H9 (cell line): Measurements from ENCODE around the gene PHACTR1. TPM values are rescaled to one million over a fixed set of nuclear protein-coding genes. Genes with fewer than 3 reads are reported as not detected.

Experiments
- DNase-seq: peaks from one replicate; pipeline ENCODE4 v3.0.0-alpha.2; 2017
- H2AFZ ChIP-seq: one replicate; pipeline ENCODE4 v1.6.1; 2013; ENCODE audit warnings: mild to moderate bottlenecking, low read length, control low read depth, moderate library complexity
- H2AK5ac ChIP-seq: 2 replicates; pipeline ENCODE4 v1.6.1; 2013; ENCODE audit warnings: low read length, control low read depth, mixed read lengths; ENCODE audit not compliant: insufficient read length
- H2BK120ac ChIP-seq: one replicate; pipeline ENCODE4 v1.6.1; 2013; ENCODE audit warnings: low read depth, mild to moderate bottlenecking, low read length, control low read depth, inconsistent platforms; ENCODE audit not compliant: poor library complexity, severe bottlenecking
- H2BK12ac ChIP-seq: 2 replicates; pipeline ENCODE4 v1.6.1; 2013; ENCODE audit warnings: low read length, control low read depth, mixed read lengths, low read depth; ENCODE audit not compliant: insufficient read length
- H2BK15ac ChIP-seq: 2 replicates; pipeline ENCODE4 v1.6.1; 2013; ENCODE audit warnings: low read depth, low read length, control low read depth
- H2BK20ac ChIP-seq: one replicate; pipeline ENCODE4 v1.6.1; 2013; ENCODE audit warnings: low read depth, mild to moderate bottlenecking, low read length, control low read depth, inconsistent platforms; ENCODE audit not compliant: poor library complexity, severe bottlenecking
- H2BK5ac ChIP-seq: 2 replicates; pipeline ENCODE4 v1.6.1; 2013; ENCODE audit warnings: low read length, control low read depth, mixed read lengths; ENCODE audit not compliant: insufficient read length
- H3K14ac ChIP-seq: 2 replicates; pipeline ENCODE4 v1.6.1; 2013; ENCODE audit warnings: low read length, control low read depth; ENCODE audit not compliant: insufficient read depth
- H3K18ac ChIP-seq: 2 replicates; pipeline ENCODE4 v1.6.1; 2013; ENCODE audit warnings: low read depth, mild to moderate bottlenecking, mixed read lengths, low read length, control low read depth; ENCODE audit not compliant: insufficient read length
- H3K23ac ChIP-seq: 2 replicates; pipeline ENCODE4 v1.6.1; 2013; ENCODE audit warnings: low read length, control low read depth, mixed read lengths, low read depth; ENCODE audit not compliant: insufficient read length
- H3K23me2 ChIP-seq: 2 replicates; pipeline ENCODE4 v1.6.1; 2013; ENCODE audit warnings: low read depth, mild to moderate bottlenecking, mixed read lengths, low read length, control low read depth; ENCODE audit not compliant: insufficient read length, poor library complexity, severe bottlenecking
- H3K27ac ChIP-seq: 2 replicates; pipeline ENCODE4 v1.5.1; 2013; ENCODE audit warnings: low read length, control low read depth, mixed read lengths, low read depth; ENCODE audit not compliant: insufficient read length
- H3K27me3 ChIP-seq: 2 replicates; pipeline ENCODE4 v1.6.1; 2013; ENCODE audit warnings: low read length, control low read depth, inconsistent platforms; ENCODE audit not compliant: insufficient read depth
- H3K4ac ChIP-seq: 2 replicates; pipeline ENCODE4 v1.6.1; 2013; ENCODE audit warnings: low read depth, mild to moderate bottlenecking, control low read depth, inconsistent platforms, low read length, moderate library complexity
- H3K4me1 ChIP-seq: 2 replicates; pipeline ENCODE4 v1.6.1; 2013; ENCODE audit warnings: low read length, control low read depth, inconsistent platforms; ENCODE audit not compliant: insufficient read depth
- H3K4me2 ChIP-seq: 2 replicates; pipeline ENCODE4 v1.6.1; 2013; ENCODE audit warnings: low read length, control low read depth, mixed read lengths; ENCODE audit not compliant: insufficient read length, insufficient read depth
- H3K56ac ChIP-seq: 2 replicates; pipeline ENCODE4 v1.6.1; 2013; ENCODE audit warnings: low read depth, mild to moderate bottlenecking, mixed read lengths, low read length, control low read depth; ENCODE audit not compliant: insufficient read length
- H3K79me1 ChIP-seq: 2 replicates; pipeline ENCODE4 v1.6.1; 2013; ENCODE audit warnings: low read depth, mild to moderate bottlenecking, moderate library complexity, low read length, control low read depth, inconsistent platforms; ENCODE audit not compliant: insufficient read depth, poor library complexity, severe bottlenecking
- H3K79me2 ChIP-seq: 2 replicates; pipeline ENCODE4 v1.6.1; 2013; ENCODE audit warnings: low read length, control low read depth, inconsistent platforms; ENCODE audit not compliant: insufficient read depth
- H3K9ac ChIP-seq: 2 replicates; pipeline ENCODE4 v1.6.1; 2013; ENCODE audit warnings: low read length, control low read depth, mixed read lengths; ENCODE audit not compliant: insufficient read length; ENCODE audit errors: extremely low read depth
- H3K9me3 ChIP-seq: one replicate; pipeline ENCODE4 v1.6.1; 2013; ENCODE audit warnings: low read depth, low read length, inconsistent platforms; ENCODE audit not compliant: control insufficient read depth
- H3T11ph ChIP-seq: one replicate; pipeline ENCODE4 v1.6.1; 2013; ENCODE audit warnings: mild to moderate bottlenecking, low read length, control low read depth, inconsistent platforms
- H4K20me1 ChIP-seq: one replicate; pipeline ENCODE4 v1.6.1; 2013; ENCODE audit not compliant: control insufficient read depth, insufficient read length, insufficient read depth
- H4K5ac ChIP-seq: 2 replicates; pipeline ENCODE4 v1.6.1; 2013; ENCODE audit warnings: low read depth, mild to moderate bottlenecking, mixed read lengths, low read length, control low read depth; ENCODE audit not compliant: insufficient read length
- H4K8ac ChIP-seq: replicated peaks from 2 replicates; pipeline ENCODE4 v1.6.1; 2013; ENCODE audit warnings: low read length, control low read depth, mixed read lengths, low read depth; ENCODE audit not compliant: insufficient read length
- H4K91ac ChIP-seq: 2 replicates; pipeline ENCODE4 v1.6.1; 2013; ENCODE audit warnings: low read depth, mild to moderate bottlenecking, moderate library complexity, mixed read lengths, low read length, control low read depth; ENCODE audit not compliant: insufficient read length
- H3K27ac Mint-ChIP-seq, 3 experiments: 2 replicates in 2 of 3; 3 replicates in 1 of 3; pipeline ENCODE4 v1.8.0; 2020 to 2021; ENCODE audit warnings: mixed read lengths in 3 of 3, mild to moderate bottlenecking in 1 of 3, moderate library complexity in 1 of 3
- H3K27me3 Mint-ChIP-seq: 2 replicates; pipeline ENCODE4 v1.8.0; 2021; ENCODE audit warnings: low read depth, mild to moderate bottlenecking, moderate library complexity, mixed read lengths
- H3K36me3 Mint-ChIP-seq, 3 experiments: 2 replicates in 2 of 3; 3 replicates in 1 of 3; pipeline ENCODE4 v1.8.0; 2020 to 2021; ENCODE audit warnings: low read depth in 3 of 3, mixed read lengths in 3 of 3; ENCODE audit not compliant: insufficient read depth in 1 of 3
- H3K4me1 Mint-ChIP-seq, 2 experiments: 2 replicates each; pipeline ENCODE4 v1.8.0; 2020; ENCODE audit warnings: mixed read lengths in 2 of 2
- H3K4me3 Mint-ChIP-seq, 2 experiments: 2 replicates in 1 of 2; 3 replicates in 1 of 2; pipeline ENCODE4 v1.8.0; 2020 to 2021; ENCODE audit warnings: mild to moderate bottlenecking in 2 of 2, mixed read lengths in 2 of 2, moderate library complexity in 1 of 2
- H3K9me3 Mint-ChIP-seq, 2 experiments: 2 replicates in 1 of 2; 3 replicates in 1 of 2; pipeline ENCODE4 v1.8.0; 2020; ENCODE audit warnings: mild to moderate bottlenecking in 2 of 2, mixed read lengths in 2 of 2, moderate library complexity in 1 of 2
- CTCF ChIP-seq: fragments of 200-600 bp; sonication (generic); conservative IDR thresholded peaks from 3 replicates; pipeline ENCODE4 v1.8.0; 2021; ENCODE audit warnings: antibody characterized with exemption, mild to moderate bottlenecking
- WGBS: extraction: QIAGEN DNeasy Blood & Tissue Kit; methylation state at CpG from one replicate; pipeline ENCODE4 v1.1.7; 2013; ENCODE audit warnings: missing lambda C conversion rate, low lambda C conversion rate, mixed read lengths; ENCODE audit not compliant: insufficient read length; ENCODE audit errors: extremely low coverage; 5-methylcytosine and 5-hydroxymethylcytosine counted together
- total RNA-seq: library from RNA; stranded (reverse); gene quantifications from 2 replicates; pipeline ENCODE4 v1.2.1, GENCODE V29; 2021

Gene PHACTR1
- total RNA-seq, 1 experiment from 2014 or later = 15.9 TPM

GRCh38 chr6:12845224-12846004 is 128.8 kb downstream of the PHACTR1 start:
- no peak overlapping the region for H2AFZ ChIP-seq
- H2BK5ac ChIP-seq = no peak overlapping the region
- no peaks in the 10 kb centered on the region for H3K27me3 ChIP-seq
- Mint-ChIP-seq H3K4me3 (no peak overlapping the region), H3K4me1 (peaks cover 37 to 42% of the 10 kb centered on the region in 2 experiments), H3K27ac (no peak overlapping the region), H3K36me3 (no peaks in the 10 kb centered on the region), H3K27me3 (no peaks in the 10 kb centered on the region), H3K9me3 (no peaks in the 10 kb centered on the region)
- H3K56ac ChIP-seq = no peak overlapping the region
- H3T11ph ChIP-seq = no peak overlapping the region
- H3K23ac ChIP-seq = no peak overlapping the region
- no peak overlapping the region for H2BK12ac ChIP-seq
- no peak overlapping the region for H3K18ac ChIP-seq
- H3K9me3 ChIP-seq = no peaks in the 10 kb centered on the region
- no peaks in the 10 kb centered on the region for H3K23me2 ChIP-seq
- no CpG with 5 or more reads among the region's 10 CpGs for WGBS
- no peak overlapping the region for H2BK120ac ChIP-seq
- H3K14ac ChIP-seq = no peak overlapping the region
- H3K27ac ChIP-seq = no peak overlapping the region
- no peak overlapping the region for H3K9ac ChIP-seq
- H4K91ac ChIP-seq = no peak overlapping the region
- H4K8ac ChIP-seq = no peak overlapping the region
- H3K79me1 ChIP-seq = no peaks in the 10 kb centered on the region
- no peaks in the 10 kb centered on the region for H4K20me1 ChIP-seq
- no peak overlapping the region for H2BK15ac ChIP-seq
- peaks cover 4% of the 10 kb centered on the region for H3K4me1 ChIP-seq
- H4K5ac ChIP-seq = no peak overlapping the region
- no peak overlapping the region for H3K4me2 ChIP-seq
- no peak overlapping the region for H2AK5ac ChIP-seq
- no peak for TF ChIP-seq CTCF
- no peaks in the 10 kb centered on the region for H3K79me2 ChIP-seq
- no peak overlapping the region for H3K4ac ChIP-seq
- no peak for DNase-seq
- H2BK20ac ChIP-seq = no peak overlapping the region
